WTC11 (cell line): ENCODE measurements around the gene ICA1L. TPM values are rescaled to one million over a fixed set of nuclear protein-coding genes. Genes with fewer than 3 reads are reported as not detected.

Experiments
- ATAC-seq: fragments of 200-7000 bp; cut with Tn5 transposase; 2 replicates; pipeline ENCODE4 v1.10.0; 2021; ENCODE audit warnings: mild to moderate bottlenecking, moderate library complexity
- CTCF ChIA-PET: fragments of 300-600 bp; sonication (Branson Sonifier 250); formaldehyde crosslinking; loops from one replicate; lab custom pipeline; 2021; ENCODE audit warnings: antibody characterized with exemption; lab: Charles Lee
- POLR2A ChIA-PET: fragments of 350-600 bp; sonication (Branson Sonifier 250); formaldehyde crosslinking; loops from one replicate; lab custom pipeline; 2021; ENCODE audit warnings: antibody characterized with exemption; lab: Charles Lee
- DNase-seq: peaks from one replicate; pipeline ENCODE4 v3.0.0; 2021; ENCODE audit warnings: low spot score
- H3K27ac Mint-ChIP-seq: 2 replicates; pipeline ENCODE4 v1.8.0; 2021; ENCODE audit warnings: mixed read lengths
- H3K27me3 Mint-ChIP-seq: 2 replicates; pipeline ENCODE4 v1.8.0; 2021; ENCODE audit warnings: low read depth, mild to moderate bottlenecking, moderate library complexity, mixed read lengths
- H3K36me3 Mint-ChIP-seq: 2 replicates; pipeline ENCODE4 v1.8.0; 2021; ENCODE audit warnings: mixed read lengths
- H3K4me1 Mint-ChIP-seq: 2 replicates; pipeline ENCODE4 v1.8.0; 2022; ENCODE audit warnings: mixed read lengths
- H3K4me3 Mint-ChIP-seq: 2 replicates; pipeline ENCODE4 v1.8.0; 2021; ENCODE audit warnings: mild to moderate bottlenecking, moderate library complexity, mixed read lengths
- H3K9me3 Mint-ChIP-seq: 2 replicates; pipeline ENCODE4 v1.8.0; 2021; ENCODE audit warnings: mixed read lengths
- ATF1 ChIP-seq: sonication (generic); formaldehyde crosslinking; IDR thresholded peaks from 2 replicates; pipeline ENCODE4 v1.8.1; 2023; ENCODE audit warnings: mild to moderate bottlenecking, moderate library complexity, missing genetic modification reagents
- CBFB ChIP-seq: sonication (generic); formaldehyde crosslinking; IDR thresholded peaks from 2 replicates; pipeline ENCODE4 v1.8.1; 2022; ENCODE audit warnings: mild to moderate bottlenecking, low read depth, missing genetic modification reagents
- ELF4 ChIP-seq: sonication (generic); formaldehyde crosslinking; IDR thresholded peaks from 2 replicates; pipeline ENCODE4 v1.8.1; 2022; ENCODE audit warnings: low read depth, mild to moderate bottlenecking, moderate library complexity, missing genetic modification reagents
- GTF2I ChIP-seq: fragments of 250-450 bp; sonication (Bioruptor Pico); conservative IDR thresholded peaks from 2 replicates; pipeline ENCODE4 v1.4.0; 2021; ENCODE audit warnings: mild to moderate bottlenecking
- IRF2 ChIP-seq: sonication (generic); formaldehyde crosslinking; IDR thresholded peaks from 2 replicates; pipeline ENCODE4 v1.8.0; 2022; ENCODE audit warnings: low read depth, missing genetic modification reagents, borderline replicate concordance
- JAZF1 ChIP-seq: fragments of 250-450 bp; sonication (Bioruptor Pico); IDR thresholded peaks from 2 replicates; pipeline ENCODE4 v1.9.0; 2021; ENCODE audit warnings: moderate library complexity, mild to moderate bottlenecking, inconsistent platforms
- JUN ChIP-seq: sonication (generic); formaldehyde crosslinking; IDR thresholded peaks from 2 replicates; pipeline ENCODE4 v1.8.0; 2023; ENCODE audit warnings: mild to moderate bottlenecking, missing genetic modification reagents
- KAT7 ChIP-seq: sonication (generic); formaldehyde crosslinking; IDR thresholded peaks from 2 replicates; pipeline ENCODE4 v1.8.1; 2023; ENCODE audit warnings: missing genetic modification reagents, mild to moderate bottlenecking, borderline replicate concordance
- NR2C2 ChIP-seq: sonication (generic); formaldehyde crosslinking; IDR thresholded peaks from 2 replicates; pipeline ENCODE4 v1.8.0; 2022; ENCODE audit warnings: mild to moderate bottlenecking, missing genetic modification reagents
- RELA ChIP-seq: sonication (generic); formaldehyde crosslinking; IDR thresholded peaks from 2 replicates; pipeline ENCODE4 v1.8.1; 2022; ENCODE audit warnings: missing genetic modification reagents, mild to moderate bottlenecking, borderline replicate concordance
- RORB ChIP-seq: fragments of 250-450 bp; sonication (Bioruptor Pico); IDR thresholded peaks from 2 replicates; pipeline ENCODE4 v1.9.0; 2021; ENCODE audit warnings: mild to moderate bottlenecking
- SMAD3 ChIP-seq: sonication (generic); formaldehyde crosslinking; IDR thresholded peaks from 2 replicates; pipeline ENCODE4 v1.8.0; 2022; ENCODE audit warnings: missing genetic modification reagents, mild to moderate bottlenecking, borderline replicate concordance
- TP53 ChIP-seq: sonication (generic); formaldehyde crosslinking; IDR thresholded peaks from 2 replicates; pipeline ENCODE4 v1.8.1; 2023; ENCODE audit warnings: mild to moderate bottlenecking, missing genetic modification reagents
- ZNF317 ChIP-seq: sonication (generic); formaldehyde crosslinking; IDR thresholded peaks from 2 replicates; pipeline ENCODE4 v1.8.1; 2023; ENCODE audit warnings: low read depth, mild to moderate bottlenecking, moderate library complexity, missing genetic modification reagents, borderline replicate concordance
- ZNF416 ChIP-seq: fragments of 250-450 bp; sonication (Bioruptor Pico); IDR thresholded peaks from 2 replicates; pipeline ENCODE4 v1.9.0; 2021; ENCODE audit warnings: mild to moderate bottlenecking, inconsistent platforms
- total RNA-seq: library from RNA; stranded (reverse); gene quantifications from 3 replicates; pipeline ENCODE4 v1.2.3, GENCODE V29; 2021
- TF ChIP-seq, protein P1 (sequence below): sonication (generic); formaldehyde crosslinking; IDR thresholded peaks from 2 replicates; pipeline ENCODE4 v1.8.0; 2022; ENCODE audit warnings: mild to moderate bottlenecking, missing genetic modification reagents
- TF ChIP-seq, protein P2 (sequence below): sonication (generic); formaldehyde crosslinking; IDR thresholded peaks from 2 replicates; pipeline ENCODE4 v1.8.1; 2023; ENCODE audit warnings: mild to moderate bottlenecking, missing genetic modification reagents, moderate library complexity
- TF ChIP-seq, protein P3 (sequence below): sonication (generic); formaldehyde crosslinking; IDR thresholded peaks from 2 replicates; pipeline ENCODE4 v1.8.0; 2022; ENCODE audit warnings: mild to moderate bottlenecking, missing genetic modification reagents
- TF ChIP-seq, protein P4 (sequence below): fragments of 250-450 bp; sonication (Bioruptor Pico); conservative IDR thresholded peaks from 2 replicates; pipeline ENCODE4 v1.9.0; 2021; ENCODE audit warnings: mild to moderate bottlenecking
- TF ChIP-seq, protein P5 (sequence below): sonication (generic); formaldehyde crosslinking; IDR thresholded peaks from 2 replicates; pipeline ENCODE4 v1.8.1; 2022; ENCODE audit warnings: missing genetic modification reagents, borderline replicate concordance
- TF ChIP-seq, protein P6 (sequence below): sonication (generic); formaldehyde crosslinking; IDR thresholded peaks from 2 replicates; pipeline ENCODE4 v1.8.0; 2022; ENCODE audit warnings: mild to moderate bottlenecking, missing genetic modification reagents
- TF ChIP-seq, protein P7 (sequence below): sonication (generic); formaldehyde crosslinking; IDR thresholded peaks from 2 replicates; pipeline ENCODE4 v1.8.1; 2022; ENCODE audit warnings: mild to moderate bottlenecking, missing genetic modification reagents, moderate library complexity, borderline replicate concordance

ICA1L gene
- total RNA-seq, 1 experiment from 2014 or later, result 3.1 TPM

DNA sequence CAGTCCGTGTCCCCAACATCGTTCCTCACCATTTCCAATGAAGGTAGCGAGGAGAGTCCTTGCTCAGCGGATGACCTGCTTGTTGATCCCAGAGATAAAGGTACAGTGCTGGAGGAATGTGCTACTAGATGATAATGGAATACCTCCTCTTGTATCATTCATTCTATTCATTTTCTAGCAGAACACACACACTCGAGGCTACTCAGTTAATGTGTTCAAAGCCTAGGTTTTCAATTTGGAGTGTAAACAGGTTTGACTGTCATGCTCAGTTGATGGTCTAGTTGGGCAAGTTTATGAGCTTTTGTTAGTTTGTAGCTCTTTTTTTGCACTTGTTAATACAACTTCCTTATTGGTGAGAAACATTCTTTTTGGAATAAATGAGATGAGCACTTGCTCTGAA, 114.2 kb downstream of the ICA1L start:
- TF ChIP-seq, protein P1, sequence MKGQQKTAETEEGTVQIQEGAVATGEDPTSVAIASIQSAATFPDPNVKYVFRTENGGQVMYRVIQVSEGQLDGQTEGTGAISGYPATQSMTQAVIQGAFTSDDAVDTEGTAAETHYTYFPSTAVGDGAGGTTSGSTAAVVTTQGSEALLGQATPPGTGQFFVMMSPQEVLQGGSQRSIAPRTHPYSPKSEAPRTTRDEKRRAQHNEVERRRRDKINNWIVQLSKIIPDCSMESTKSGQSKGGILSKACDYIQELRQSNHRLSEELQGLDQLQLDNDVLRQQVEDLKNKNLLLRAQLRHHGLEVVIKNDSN (CRISPR knock-in tag), result no peak
- TF ChIP-seq, protein P2, sequence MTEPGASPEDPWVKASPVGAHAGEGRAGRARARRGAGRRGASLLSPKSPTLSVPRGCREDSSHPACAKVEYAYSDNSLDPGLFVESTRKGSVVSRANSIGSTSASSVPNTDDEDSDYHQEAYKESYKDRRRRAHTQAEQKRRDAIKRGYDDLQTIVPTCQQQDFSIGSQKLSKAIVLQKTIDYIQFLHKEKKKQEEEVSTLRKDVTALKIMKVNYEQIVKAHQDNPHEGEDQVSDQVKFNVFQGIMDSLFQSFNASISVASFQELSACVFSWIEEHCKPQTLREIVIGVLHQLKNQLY (CRISPR knock-in tag), result no peak
- TF ChIP-seq NR2C2 (CRISPR knock-in tag) (no peak), SMAD3 (CRISPR knock-in tag) (no peak), ZNF317 (CRISPR knock-in tag) (no peak), TP53 (no peak), GTF2I (CRISPR knock-in tag) (no peak)
- TF ChIP-seq, protein P3, sequence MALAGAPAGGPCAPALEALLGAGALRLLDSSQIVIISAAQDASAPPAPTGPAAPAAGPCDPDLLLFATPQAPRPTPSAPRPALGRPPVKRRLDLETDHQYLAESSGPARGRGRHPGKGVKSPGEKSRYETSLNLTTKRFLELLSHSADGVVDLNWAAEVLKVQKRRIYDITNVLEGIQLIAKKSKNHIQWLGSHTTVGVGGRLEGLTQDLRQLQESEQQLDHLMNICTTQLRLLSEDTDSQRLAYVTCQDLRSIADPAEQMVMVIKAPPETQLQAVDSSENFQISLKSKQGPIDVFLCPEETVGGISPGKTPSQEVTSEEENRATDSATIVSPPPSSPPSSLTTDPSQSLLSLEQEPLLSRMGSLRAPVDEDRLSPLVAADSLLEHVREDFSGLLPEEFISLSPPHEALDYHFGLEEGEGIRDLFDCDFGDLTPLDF (CRISPR knock-in tag), result no peak
- TF ChIP-seq, protein P4, sequence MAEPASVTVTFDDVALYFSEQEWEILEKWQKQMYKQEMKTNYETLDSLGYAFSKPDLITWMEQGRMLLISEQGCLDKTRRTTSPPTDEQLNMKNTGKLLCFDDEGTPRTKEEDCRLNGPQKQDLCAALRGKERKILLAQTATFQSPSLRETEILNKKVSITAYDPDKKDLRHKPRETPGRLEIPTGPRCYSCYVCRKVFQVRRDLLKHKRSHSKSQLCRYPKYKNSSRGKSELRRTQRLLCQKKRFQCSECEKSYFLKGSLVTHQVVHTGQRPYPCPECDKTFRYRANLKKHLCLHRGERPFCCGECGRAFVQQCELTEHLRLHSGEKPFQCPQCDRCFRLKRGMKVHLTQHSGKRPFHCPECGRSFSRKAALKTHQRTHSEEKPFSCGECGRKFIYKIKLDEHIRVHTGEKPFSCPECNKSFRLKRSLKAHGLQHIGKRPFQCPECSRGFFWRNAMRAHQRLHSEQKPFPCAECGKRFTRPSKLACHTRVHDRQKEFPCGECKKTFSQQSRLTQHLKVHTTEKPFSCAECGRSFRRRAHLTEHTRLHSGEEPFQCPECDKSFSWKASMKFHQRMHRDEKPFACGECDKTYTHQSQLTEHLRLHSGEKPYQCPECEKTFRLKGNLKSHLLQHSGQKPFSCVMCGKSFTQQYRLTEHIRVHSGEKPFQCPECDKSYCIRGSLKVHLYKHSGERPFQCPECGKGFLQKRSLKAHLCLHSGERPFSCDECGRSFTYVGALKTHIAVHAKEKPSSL (CRISPR knock-in tag), result no peak
- TF ChIP-seq, protein P5, sequence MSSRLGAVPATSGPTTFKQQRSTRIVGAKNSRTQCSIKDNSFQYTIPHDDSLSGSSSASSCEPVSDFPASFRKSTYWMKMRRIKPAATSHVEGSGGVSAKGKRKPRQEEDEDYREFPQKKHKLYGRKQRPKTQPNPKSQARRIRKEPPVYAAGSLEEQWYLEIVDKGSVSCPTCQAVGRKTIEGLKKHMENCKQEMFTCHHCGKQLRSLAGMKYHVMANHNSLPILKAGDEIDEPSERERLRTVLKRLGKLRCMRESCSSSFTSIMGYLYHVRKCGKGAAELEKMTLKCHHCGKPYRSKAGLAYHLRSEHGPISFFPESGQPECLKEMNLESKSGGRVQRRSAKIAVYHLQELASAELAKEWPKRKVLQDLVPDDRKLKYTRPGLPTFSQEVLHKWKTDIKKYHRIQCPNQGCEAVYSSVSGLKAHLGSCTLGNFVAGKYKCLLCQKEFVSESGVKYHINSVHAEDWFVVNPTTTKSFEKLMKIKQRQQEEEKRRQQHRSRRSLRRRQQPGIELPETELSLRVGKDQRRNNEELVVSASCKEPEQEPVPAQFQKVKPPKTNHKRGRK (CRISPR knock-in tag), result no peak
- H3K36me3 Mint-ChIP-seq, result peaks cover 32% of the 10 kb centered on the region
- no peak for DNase-seq
- H3K27me3 Mint-ChIP-seq, result no peaks in the 10 kb centered on the region
- no peak overlapping the region for H3K4me3 Mint-ChIP-seq
- POLR2A ChIA-PET, result no interaction called here
- no peak for ATAC-seq
- no peak overlapping the region for H3K27ac Mint-ChIP-seq
- CTCF ChIA-PET, result no interaction called here
- H3K4me1 Mint-ChIP-seq, result no peaks in the 10 kb centered on the region
- peaks cover 14% of the 10 kb centered on the region for H3K9me3 Mint-ChIP-seq

DNA sequence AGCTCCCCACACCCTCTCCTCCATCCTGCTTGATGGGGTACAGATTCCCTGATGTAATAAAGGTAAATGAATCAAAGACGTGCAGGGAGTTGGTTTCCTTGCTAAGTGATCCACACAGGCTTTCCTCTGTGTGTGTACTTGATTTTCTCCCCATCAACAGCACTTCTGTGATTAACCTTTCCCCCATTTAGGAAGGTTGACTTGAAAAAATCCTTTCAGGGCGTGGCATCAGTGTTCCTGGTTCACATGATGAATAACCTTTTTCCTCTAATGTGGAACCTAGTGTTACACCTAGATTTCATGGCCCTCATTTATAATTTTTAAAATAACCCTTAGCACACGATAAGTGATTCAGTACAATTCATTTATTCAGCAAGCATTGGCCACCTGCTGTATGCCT, 115.0 kb downstream of the ICA1L start:
- Mint-ChIP-seq H3K27ac (no peak overlapping the region), H3K4me1 (no peaks in the 10 kb centered on the region), H3K27me3 (no peaks in the 10 kb centered on the region), H3K4me3 (no peak overlapping the region), H3K9me3 (peaks cover 14% of the 10 kb centered on the region), H3K36me3 (peaks cover 32% of the 10 kb centered on the region)
- CTCF ChIA-PET, result no interaction called here
- no peak for DNase-seq
- POLR2A ChIA-PET, result no interaction called here
- ATAC-seq, result no peak
- TF ChIP-seq, protein P1 (CRISPR knock-in tag), result no peak
- TF ChIP-seq JUN (CRISPR knock-in tag) (no peak), ELF4 (no peak), IRF2 (CRISPR knock-in tag) (no peak), GTF2I (CRISPR knock-in tag) (no peak), RELA (CRISPR knock-in tag) (no peak), NR2C2 (CRISPR knock-in tag) (no peak), RORB (CRISPR knock-in tag) (no peak), JAZF1 (CRISPR knock-in tag) (no peak), ATF1 (no peak), KAT7 (CRISPR knock-in tag) (no peak), ZNF416 (CRISPR knock-in tag) (no peak), CBFB (CRISPR knock-in tag) (no peak)
- TF ChIP-seq, protein P6, sequence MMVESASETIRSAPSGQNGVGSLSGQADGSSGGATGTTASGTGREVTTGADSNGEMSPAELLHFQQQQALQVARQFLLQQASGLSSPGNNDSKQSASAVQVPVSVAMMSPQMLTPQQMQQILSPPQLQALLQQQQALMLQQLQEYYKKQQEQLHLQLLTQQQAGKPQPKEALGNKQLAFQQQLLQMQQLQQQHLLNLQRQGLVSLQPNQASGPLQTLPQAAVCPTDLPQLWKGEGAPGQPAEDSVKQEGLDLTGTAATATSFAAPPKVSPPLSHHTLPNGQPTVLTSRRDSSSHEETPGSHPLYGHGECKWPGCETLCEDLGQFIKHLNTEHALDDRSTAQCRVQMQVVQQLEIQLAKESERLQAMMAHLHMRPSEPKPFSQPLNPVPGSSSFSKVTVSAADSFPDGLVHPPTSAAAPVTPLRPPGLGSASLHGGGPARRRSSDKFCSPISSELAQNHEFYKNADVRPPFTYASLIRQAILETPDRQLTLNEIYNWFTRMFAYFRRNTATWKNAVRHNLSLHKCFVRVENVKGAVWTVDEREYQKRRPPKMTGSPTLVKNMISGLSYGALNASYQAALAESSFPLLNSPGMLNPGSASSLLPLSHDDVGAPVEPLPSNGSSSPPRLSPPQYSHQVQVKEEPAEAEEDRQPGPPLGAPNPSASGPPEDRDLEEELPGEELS (CRISPR knock-in tag), result no peak
- TF ChIP-seq, protein P7, sequence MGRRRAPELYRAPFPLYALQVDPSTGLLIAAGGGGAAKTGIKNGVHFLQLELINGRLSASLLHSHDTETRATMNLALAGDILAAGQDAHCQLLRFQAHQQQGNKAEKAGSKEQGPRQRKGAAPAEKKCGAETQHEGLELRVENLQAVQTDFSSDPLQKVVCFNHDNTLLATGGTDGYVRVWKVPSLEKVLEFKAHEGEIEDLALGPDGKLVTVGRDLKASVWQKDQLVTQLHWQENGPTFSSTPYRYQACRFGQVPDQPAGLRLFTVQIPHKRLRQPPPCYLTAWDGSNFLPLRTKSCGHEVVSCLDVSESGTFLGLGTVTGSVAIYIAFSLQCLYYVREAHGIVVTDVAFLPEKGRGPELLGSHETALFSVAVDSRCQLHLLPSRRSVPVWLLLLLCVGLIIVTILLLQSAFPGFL (CRISPR knock-in tag), result no peak
